Dedifferentiated amniotic fluid mesenchymal stem cell (primary cell): ENCODE measurements around the gene NOL6.
A peak's percentile ranks its signal among the peaks of the same experiment; 100 is the strongest.
"Not testable (repeated sequence)": the region's sequence is repeated elsewhere in the genome, so short reads cannot be mapped to it uniquely, and the experiment has no call there.

Experiments used
- DNase-seq: peaks from one replicate; pipeline ENCODE4 v3.0.0-alpha.2; 2016; ENCODE audit errors: extremely low spot score

The NOL6 gene, protein sequence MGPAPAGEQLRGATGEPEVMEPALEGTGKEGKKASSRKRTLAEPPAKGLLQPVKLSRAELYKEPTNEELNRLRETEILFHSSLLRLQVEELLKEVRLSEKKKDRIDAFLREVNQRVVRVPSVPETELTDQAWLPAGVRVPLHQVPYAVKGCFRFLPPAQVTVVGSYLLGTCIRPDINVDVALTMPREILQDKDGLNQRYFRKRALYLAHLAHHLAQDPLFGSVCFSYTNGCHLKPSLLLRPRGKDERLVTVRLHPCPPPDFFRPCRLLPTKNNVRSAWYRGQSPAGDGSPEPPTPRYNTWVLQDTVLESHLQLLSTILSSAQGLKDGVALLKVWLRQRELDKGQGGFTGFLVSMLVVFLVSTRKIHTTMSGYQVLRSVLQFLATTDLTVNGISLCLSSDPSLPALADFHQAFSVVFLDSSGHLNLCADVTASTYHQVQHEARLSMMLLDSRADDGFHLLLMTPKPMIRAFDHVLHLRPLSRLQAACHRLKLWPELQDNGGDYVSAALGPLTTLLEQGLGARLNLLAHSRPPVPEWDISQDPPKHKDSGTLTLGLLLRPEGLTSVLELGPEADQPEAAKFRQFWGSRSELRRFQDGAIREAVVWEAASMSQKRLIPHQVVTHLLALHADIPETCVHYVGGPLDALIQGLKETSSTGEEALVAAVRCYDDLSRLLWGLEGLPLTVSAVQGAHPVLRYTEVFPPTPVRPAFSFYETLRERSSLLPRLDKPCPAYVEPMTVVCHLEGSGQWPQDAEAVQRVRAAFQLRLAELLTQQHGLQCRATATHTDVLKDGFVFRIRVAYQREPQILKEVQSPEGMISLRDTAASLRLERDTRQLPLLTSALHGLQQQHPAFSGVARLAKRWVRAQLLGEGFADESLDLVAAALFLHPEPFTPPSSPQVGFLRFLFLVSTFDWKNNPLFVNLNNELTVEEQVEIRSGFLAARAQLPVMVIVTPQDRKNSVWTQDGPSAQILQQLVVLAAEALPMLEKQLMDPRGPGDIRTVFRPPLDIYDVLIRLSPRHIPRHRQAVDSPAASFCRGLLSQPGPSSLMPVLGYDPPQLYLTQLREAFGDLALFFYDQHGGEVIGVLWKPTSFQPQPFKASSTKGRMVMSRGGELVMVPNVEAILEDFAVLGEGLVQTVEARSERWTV

DNA sequence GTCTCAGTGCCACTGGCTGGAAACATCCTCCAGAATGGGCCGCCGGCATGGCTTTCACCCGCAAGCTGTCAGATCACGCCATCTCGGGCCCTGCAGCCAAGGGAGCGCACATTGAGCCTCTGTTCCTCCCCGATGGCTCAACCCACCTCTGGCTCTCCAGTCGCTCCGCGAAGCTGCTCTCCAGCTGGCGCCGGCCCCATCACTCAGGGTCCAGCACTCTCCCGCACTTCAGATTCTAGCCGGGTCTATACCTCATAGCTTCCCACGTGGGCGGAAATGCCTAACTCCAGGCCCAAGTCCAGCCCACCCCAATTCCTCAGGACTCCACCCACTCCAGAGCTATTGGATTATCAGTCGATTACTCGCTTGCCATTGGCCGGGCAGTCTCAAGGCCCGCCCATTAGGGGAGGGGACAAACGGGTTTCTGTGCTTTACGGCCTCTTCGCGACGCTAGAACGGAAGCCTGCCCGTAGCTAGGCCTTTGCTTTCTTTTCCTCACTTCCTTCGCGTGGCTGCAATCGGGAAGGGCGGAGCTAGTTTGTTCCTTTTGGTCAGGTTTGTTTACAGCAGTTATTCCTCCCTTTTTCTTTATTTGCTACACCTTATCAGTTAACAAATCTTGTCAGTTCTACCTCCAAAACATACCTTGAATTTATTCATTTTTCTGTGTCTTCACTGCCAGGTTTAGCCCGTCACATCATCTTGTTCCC lies at the start of gene NOL6:
NOL6 (minus strand) TSS at position 282 of the 710 bp plus-strand sequence; CDS start at position 200, 82 bp downstream.
- peak; percentile 100 for DNase-seq

DNA sequence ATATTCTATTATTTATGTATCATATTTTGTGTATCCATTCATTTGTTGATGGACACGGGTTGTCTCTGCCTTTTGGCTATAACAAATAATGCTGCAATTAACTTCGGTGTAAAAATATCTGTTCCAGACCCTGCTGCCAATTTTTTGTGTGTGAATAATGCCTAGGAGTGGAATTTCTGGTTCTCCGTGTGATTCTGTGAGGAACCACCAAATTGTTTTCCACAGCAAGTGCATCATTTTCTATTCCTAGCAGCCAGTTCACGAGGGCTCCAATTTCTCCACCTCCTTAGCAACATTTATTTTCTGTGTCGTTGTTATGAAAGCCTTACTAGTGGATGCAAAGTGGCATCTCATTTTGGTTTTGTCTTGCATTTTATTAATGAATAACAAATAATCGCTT lies 48.1 kb upstream of the NOL6 start:
- DNase-seq: not testable (repeated sequence)

DNA sequence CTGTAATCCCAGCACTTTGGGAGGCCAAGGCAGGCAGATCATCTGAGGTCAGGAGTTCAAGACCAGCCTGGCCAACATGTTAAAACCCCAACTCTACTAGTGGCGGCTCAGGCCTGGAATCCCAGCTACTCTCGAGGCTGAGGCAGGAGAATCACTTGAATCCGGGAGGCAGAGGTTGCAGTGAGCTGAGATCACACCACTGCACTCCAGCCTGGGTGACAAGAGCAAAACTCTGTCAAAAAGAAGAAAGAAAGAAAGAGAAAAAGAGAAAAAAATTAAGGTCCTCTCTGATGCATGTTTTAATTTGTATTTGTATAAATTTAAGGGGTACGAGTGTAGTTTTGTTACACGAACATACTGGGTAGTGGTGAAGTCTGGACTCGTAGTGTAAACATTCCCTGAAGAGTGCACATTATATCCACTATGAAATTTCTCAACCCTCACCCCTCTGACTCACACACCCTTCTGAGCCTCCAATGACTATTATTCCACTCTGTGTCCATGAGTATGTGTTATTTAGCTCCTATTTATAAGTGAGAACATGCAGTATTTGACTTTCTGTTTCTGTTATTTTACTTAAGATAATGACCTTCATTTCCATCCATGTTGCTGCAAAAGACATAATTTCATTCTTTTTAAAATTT lies 44.3 kb upstream of the NOL6 start:
- peak; percentile 57 for DNase-seq

DNA sequence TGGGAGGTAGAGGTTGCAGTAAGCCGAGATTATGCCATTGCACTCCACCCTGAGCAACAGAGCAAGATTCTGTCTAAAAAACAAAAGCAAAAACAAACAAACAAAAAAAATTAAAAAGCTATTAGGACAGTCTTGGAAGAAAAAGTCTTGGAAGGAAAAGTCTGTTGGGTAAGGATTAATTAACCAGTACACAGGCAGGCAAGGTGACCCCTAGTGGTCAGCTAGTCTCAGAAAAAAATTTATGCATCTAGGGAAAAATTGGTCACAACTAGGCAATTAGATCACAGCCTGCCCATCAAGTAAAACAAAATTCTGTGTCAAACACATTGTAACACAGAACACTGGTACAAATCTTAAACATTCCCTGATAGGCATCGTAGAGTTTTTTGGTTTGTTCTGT lies 43.6 kb upstream of the NOL6 start:
- DNase-seq: peak; percentile 62

DNA sequence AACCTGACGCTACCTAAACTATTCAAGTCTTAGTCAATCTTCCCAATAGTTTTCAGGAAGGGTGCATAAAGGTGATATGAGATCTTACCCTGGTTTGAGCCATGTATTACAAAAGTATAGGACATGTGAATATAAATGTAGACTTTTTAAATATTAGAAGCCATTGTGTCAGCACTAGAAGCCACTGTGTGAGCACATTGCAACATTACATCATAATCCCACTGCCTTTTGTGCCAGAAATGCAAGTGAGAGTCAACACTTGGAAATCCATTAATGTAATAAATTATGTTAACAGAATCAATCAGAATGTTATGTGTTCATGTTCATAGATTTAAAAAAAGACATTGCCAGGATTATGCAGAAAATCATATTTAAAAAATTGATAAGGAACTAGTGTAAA lies 42.7 kb upstream of the NOL6 start:
- DNase-seq: not testable (repeated sequence)

DNA sequence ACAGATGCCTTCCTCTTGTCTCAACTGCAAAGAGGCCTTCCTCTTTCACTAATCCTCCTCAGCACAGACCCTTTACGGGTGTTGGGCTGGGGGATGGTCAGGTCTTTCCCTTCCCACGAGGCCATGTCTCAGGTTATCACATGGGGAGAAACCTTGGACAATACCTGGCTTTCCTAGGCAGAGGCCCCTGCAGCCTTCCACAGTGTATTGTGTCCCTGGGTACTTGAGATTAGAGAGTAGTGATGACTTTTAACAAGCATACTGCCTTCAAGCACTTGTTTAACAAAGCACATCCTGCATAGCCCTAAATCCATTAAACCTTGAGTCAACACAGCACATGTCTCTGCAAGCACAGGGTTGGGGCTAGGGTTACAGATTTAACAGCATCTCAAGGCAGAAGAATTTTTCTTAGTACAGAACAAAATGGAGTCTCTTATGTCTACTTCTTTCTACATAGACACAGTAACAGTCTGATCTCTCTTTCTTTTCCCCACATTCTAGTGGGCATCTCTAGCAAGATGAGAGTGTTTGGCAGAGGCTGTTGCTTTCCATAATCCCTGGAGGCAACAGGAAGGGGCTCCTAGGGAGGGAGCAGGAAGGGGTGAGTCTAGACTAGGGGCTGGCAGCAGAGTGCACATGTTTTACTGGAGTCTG lies 41.7 kb upstream of the NOL6 start:
- DNase-seq: not testable (repeated sequence)

DNA sequence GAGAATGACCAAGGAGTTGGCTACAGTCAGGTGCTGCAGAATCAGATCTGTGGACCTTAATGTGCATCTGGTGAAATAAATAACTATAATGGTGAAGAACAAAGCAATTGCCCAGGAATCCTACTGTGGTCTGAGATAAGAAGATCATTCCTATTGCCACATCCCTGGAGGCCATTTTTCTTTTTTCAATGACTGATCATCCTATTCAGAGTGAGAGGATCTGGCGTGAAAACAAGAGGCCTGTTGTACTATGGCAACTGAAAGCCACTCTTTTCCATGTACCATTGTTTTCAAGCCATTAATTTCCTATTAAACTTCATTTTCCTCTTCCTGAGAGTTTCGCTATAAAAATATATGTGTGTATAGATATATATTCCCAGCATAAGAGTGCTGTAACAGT lies 38.8 kb upstream of the NOL6 start:
- not testable (repeated sequence) for DNase-seq

DNA sequence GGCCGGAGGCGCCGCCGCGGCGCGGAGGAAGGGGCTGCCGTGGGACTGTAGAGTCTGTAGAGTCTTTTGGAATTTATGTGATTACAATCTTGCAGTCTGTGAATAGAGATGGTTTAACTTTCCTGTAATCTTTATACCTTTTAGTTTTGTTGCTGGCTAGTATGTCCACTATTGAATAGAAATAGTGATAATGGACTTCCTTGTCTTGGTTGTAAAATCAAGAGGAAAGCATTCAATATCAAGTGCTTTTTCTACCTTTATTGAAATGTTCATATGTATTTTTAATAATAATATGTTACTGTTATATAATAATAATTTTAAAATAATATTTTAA lies 37.4 kb upstream of the NOL6 start:
- DNase-seq: not testable (repeated sequence)

DNA sequence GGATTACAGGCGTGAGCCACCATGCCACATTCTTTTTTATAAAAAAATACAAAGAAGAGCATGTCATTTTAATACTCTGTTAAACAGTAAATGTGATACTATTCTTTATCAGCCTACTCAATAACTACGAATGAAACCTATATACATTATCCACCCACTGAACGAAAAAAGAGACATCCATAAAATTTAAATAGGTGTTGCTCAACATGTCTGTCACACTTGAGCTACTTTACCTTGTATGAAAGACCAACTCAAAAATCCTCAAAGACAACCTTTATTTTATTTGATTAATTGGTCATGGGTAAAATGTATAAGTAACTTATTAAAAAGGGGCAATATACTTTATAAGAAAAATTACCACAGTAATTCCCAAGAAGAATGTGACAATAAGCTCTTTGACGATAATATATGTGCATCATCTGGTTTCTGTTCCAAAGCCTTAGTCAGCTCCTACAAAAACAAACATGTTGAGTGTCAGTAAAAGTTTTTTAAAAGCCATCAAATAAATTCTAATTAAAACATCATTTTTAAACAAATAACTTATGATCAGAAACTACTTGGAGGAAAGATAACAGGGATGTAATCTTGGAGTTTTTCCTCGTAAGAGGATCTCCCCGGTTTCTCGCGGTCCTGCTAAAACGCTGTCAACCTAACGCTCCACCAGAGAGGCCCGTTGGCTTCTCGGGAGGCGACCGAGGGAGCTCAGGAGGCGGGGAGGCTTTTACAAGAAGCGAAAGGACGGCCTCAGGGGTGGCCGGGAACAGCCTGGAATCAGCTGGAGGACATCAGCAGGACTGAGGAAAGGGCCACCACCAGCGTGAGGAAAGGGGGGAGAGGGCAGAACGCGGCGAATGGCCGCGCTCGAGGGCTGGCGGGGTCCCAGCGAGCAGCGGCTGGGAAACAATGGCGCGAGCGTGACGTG lies 36.8 kb upstream of the NOL6 start:
- peak; percentile 26 for DNase-seq

DNA sequence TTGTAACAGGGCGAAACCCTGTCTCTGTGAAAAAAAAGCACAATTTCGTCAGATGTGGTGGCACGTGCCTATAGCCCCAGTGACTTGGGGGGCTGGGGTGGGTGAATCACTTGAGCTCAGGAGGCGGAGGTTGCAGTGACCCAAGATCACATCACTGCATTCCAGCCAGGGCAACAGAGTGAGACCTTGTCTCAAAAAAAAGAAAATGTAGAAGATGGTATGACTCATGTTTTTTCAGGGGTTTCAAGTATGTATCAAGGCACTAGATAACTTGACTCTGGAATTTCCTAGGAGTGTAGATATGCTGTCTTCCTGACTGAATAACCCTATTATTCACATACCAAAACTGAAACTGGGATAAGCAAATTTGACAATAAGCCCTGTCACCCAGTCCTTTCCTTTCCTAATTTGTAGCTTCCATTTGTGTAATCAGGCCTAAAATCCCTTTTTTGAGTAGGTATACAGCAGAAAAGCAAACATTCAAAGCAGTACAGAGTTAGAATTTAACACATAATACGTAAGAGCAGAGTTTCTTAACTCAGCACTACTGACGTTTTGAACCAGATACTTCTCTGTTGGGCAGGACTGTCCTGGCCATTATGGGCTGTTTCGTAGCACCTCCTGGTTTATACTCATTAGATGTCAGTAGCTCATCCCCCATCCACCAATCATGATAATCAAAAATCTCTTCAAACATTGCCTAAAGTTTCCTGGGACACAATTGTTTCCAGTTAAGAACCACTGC lies 33.1 kb upstream of the NOL6 start:
- peak; percentile 85 for DNase-seq

DNA sequence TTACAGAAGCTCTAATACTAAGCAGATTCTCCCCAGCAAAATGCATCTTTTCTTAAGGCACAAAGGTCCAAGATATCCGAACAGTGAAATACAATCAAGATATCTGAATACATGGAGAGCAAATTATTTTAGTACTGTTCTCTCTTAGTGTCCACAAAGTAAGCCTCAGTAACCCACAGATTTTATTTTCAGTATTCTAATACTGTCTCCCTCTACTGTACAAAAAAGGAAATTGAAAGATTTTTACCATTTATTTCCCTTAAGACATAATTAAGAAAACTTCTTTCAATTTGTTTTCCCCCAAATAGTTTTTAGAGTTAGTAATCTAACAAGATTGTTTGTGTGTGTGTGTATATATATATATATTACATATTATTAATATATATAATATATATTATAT lies 24.7 kb upstream of the NOL6 start:
- DNase-seq: peak; percentile 50

DNA sequence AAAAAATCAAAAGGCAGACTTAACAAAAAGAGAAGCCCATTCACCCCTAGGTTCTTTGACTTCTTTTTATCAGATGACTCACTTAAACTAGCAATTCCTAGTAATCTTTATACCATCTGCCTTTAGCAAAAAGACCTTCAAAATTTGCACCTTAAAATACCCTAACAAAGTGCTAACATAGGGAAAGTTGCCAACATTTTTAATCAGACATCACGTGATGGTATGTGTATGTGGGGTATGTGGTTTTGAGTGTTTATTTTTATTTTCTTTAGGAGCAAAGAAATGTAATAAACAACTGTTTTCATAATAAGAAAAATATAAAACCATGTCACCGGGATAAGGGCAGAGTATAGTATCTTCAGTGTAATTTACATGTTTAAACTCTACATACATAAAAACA lies 20.1 kb upstream of the NOL6 start:
- DNase-seq: not testable (repeated sequence)

DNA sequence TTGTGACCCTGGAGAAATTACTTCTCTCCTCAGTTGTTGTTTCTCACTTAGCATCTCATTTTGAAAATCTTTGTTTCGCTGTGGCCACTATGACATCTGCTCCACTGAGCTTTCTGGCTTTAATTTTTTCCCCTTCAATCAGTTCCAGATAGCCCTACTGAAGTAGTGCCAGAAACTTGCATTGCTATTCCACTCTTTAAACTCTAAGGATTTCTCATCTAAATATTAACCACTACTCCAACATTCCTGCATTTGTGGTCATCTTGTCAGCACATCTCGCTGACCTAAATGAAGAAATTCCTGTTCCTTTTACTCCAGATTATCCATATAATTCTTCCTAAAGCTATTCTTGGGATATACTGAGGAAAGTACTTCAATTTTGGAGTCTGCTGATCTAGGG lies 15.3 kb upstream of the NOL6 start:
- DNase-seq: peak; percentile 48

DNA sequence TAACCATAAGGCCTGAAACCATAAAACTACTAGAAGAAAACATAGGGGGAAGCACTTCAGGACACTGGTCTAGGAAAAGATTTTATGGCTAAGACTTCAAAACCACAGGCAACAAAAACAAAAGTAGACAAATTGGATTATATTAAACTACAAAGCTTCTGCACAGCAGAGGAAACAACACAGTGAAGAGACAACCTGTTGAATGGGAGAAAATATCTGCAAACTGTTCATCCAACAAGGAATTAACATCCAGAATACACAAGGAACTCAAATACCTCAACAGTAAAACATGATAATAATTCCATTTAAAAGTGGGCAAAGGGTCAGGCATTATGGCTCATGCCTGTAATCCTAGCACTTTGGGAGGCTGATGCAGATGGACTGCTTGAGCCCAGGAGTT lies 11.6 kb upstream of the NOL6 start:
- not testable (repeated sequence) for DNase-seq

DNA sequence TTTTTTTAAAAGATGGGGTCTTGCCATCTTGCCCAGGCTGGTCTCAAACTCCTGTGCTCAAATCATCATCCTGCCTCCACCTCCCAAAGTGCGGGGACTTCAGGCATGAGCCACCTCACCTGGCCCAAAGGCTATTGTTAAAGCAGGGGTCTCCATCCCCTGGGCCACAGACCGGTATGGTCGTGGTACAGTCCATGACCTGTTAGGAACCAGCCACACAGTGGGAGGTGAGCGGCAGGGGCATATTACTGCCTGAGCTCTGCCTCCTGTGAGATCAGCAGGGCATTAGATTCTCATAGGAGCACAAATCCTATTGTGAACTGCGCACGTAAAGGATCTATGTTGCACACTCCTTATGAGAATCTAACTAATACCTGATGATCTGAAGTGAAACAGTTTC lies 7.3 kb upstream of the NOL6 start:
- no peak for DNase-seq

DNA sequence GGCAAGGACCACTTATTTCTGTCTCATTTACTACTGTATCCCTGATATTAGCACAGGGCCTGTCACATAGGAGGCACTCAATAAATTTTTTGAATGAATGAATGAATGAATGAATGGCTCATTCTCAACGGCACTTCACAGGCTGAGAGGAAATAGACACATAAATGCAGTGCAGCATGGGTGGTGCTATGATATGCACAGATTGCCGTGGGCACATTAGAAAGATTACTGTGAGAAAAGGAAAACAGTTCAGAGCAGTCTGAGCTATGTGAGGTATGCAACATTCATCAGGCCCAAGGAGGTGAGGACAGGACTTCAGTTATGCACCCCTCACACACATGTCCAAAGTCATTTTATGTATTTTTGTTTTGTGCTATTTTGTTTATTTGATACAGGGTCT lies 6.4 kb upstream of the NOL6 start:
- DNase-seq: no peak

DNA sequence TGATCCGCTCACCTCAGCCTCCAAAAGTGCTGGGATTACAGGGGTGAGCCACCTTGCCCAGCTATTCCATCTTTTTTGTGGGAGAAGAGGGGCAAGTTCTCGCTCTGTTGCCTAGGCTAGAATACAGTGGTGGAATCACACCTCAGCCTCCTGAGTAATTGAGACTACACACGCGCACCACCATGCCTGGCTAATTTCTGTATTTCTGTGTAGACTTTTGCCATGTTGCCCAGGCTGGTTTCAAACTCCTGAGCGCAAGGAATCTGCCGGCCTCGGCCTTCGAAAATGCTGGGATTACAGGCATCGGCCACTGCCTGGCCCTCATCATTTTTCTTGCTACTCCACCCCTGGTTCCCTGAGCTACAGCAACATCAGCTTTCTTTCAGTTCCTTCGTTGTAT lies 2.8 kb upstream of the NOL6 start:
- no peak for DNase-seq

DNA sequence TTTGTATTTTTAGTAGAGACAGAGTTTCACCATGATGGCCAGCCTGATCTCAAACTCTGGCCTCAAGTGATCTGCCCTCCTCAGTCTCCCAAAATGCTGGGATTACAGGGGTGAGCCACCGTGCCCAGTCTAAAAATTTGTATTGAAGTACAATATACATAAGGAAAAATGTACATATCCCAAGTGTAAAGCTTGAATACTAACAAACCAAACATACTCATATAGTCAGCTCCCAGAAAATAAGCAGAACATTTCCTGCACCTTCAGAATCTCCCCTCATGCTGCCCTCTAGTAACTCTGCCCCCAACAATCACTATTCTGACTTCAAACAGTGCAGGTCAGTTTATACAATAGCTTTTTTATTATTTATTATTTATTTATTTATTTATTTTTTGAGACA lies 1.6 kb upstream of the NOL6 start:
- no peak for DNase-seq
